HG03575 (cell line): ENCODE data around the gene TENM3.

Source experiments
- ATAC-seq: cut with Tn5 transposase; IDR thresholded peaks from one replicate; pipeline ENCODE4 v1.9.1; 2021; ENCODE audit not compliant: unreplicated experiment, insufficient number of reproducible peaks, low FRiP score; ENCODE audit errors: extremely low read depth

The TENM3 gene

GRCh38 chr4:182273191-182273935, 30.2 kb downstream of the TENM3 start:
- no peak for ATAC-seq

DNA sequence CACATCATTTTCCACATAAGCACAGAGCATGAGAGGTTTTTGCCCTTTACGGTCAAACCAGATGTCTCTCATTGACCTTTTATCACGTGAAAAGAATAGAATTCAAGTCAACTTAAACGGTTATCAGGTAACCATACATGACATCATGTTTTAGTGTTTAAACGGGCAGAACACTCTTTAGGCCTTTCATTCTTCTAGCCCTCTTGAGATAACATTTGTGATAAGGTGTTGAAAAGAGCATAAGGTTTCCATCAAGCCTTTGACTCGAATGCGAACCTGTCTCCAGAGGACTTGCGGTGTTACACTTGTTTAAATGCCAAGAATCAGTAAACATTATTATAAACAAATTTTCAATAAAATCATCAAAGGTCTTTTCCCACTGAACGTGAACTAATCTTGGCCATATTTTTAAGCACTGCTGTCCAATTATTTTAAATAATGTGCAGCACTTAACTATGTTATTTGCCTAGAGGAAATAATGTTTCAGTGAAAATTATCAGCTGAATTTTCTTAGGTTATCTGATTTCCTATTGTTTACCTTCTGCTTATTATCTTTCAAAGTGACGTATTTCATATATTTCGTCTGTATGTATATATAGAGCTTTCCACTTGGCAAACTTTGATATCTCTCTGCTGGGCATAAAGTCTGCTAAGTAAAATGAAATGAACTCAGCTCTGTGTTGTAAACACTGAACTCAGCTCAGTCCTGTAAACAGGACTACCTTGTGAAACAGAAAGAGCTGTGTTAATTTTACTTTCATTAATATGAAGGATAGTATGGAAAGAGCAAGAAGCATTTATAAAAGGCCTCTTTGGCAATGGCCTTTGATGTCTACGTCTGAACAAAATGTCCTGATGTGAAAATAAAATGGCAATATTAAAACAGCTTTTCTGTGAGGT, 33.3 kb downstream of the TENM3 start:
- ATAC-seq: no peak

DNA sequence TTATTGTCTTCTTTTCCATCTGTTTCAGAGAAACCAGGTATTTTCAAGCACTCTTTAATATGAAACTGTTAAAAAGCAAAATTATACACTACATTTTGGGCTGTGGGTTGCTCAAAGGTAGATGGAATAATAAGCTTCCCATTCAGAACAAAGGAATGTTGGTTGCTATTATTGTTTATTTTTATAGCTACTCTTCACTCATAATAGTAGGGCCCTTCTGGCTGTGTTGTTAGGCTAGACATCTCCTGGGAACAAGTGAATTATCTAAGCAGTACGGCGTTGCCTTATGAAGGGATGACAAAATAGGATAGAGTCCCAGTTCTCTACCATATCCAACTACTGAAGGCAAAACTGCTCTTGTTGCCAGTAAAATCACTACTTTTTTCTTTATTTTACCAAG, 34.2 kb downstream of the TENM3 start:
- no peak for ATAC-seq

GRCh38 chr4:182278729-182279128, 35.5 kb downstream of the TENM3 start:
- ATAC-seq: no peak

DNA sequence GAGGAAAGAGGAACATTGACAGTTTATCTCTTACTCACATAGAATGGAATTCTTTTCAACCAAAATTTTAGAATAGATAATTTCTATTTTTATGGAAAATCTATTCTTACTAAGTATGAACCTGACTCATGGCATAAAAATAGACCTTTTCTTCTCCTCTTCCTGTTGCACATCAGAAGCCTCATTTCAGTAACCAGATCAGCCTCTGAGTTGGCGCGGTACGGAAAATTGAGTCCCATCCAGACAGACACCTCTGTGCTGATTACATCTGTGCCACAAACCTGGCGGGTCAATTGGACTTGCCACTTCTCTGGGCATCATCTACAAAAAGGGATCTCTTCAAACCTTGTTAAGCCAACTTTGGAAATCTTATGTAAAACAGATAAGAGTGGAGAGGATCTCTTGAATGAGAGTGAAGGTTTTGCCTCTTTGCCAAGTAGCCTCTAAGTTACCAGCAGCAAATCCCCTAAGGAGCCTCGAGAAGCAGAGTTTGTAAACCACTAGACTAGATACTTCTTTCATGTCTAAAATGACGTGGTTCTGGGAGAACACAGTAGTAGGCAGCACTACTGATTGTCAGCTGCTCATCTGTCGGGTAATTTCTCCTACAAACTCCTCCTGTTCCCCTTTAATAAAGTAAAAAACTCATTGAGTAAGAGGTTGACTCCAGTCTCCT, 37.4 kb downstream of the TENM3 start:
- ATAC-seq: no peak

- no peak for ATAC-seq
Observed at GRCh38 chr4:182286035-182286434, 42.8 kb downstream of the TENM3 start.

DNA sequence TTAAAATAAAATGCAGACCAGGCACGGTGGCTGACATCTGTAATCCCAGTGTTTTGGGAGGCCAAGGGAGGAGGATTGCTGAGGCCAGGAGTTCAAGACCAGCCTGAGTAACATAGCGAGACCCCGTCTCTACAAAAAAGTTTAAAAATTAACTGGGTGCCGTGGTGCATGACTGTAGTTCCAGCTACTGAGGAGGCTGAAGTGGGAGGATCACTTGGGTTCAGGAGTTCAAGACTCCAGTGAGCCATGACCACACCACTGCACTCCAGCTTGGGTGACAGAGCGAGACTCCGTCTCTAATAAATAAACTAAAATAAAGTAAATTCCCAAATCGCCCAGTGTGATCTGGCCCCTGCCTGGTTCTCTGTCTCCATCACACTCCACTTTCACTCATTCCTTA, 43.7 kb downstream of the TENM3 start:
- ATAC-seq: no peak

DNA sequence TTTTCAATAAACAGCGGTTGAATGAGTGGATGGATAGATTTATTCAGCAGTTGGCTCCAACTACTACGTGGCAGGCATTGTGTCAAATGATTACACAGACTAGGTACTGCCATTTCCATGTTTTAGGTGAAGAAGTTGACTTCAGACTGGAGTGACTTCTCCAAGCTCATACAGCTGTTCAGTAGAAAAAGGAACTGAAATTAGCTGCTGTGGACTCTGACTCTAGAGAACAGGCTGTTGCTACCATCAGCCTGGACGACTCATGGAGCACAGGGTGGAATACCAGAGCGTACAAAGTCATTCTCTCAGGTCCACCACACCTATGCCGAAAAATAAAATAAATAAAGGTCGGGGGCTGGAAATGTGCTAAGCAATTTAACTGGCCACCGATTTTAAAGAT, 45.3 kb downstream of the TENM3 start:
- no peak for ATAC-seq

DNA sequence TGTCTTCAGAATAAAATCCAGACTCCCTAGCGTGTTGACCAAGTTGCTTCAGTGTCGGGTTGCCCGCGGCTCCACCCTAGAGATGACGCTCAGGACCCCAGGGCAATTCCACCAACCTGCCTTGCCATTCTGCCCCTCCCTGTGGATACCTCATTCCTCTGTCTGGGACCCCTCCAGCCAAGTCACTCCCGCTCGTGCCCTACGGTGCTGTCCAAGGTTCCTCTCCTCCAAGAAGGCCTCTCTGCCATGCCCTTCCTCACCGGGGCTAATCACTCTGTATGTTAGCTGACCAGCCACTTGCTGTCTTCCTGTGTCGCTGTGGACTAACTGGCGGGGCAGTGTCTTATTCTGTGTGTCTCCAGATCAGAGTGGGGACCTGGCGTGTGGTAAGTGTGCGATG, 46.6 kb downstream of the TENM3 start:
- no peak for ATAC-seq

- no peak for ATAC-seq
Observed at GRCh38 chr4:182291175-182291574, 48.0 kb downstream of the TENM3 start.

GRCh38 chr4:182291597-182292270, 48.5 kb downstream of the TENM3 start:
- no peak for ATAC-seq

DNA sequence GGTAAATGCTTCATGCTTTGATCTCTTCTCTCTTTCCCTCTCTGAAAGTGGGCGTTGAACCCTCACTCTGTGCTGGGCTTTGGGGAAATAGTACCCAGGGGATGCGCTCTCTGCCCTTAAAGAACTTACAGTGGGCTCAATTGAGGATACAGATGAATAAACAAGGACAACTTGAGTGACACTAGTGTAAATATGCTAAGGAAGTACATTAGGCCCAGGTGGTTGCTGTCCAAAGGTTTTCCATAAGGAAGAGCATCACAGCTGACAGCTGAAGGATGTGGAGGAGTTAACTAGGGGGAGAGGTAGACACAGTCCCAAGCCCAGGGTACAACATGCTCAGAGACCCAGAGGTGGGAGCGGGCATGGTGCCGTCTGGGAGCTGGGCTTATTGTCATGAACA, 49.4 kb downstream of the TENM3 start:
- no peak for ATAC-seq

GRCh38 chr4:182293691-182294255, 50.6 kb downstream of the TENM3 start:
- no peak for ATAC-seq

DNA sequence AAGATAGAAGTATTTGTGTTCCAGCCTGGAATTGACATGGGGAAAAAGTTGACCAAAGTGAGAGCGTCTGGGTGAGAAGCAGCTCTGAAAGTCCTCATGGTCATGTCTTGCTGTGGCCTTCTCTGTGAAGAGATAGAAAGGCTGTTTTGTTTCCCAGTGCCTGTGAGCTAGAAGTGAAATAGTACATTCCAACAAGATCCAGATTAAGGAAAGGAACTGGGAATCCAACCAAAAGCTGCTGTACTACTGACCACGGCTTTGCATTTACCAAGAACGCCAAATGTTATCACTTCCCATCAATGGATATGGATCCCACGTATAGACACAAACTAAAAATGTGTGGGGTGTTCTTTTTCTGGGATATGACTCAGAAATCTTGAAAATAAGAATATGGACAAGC, 51.2 kb downstream of the TENM3 start:
- ATAC-seq: no peak

GRCh38 chr4:182297659-182298058, 54.5 kb downstream of the TENM3 start:
- no peak for ATAC-seq

DNA sequence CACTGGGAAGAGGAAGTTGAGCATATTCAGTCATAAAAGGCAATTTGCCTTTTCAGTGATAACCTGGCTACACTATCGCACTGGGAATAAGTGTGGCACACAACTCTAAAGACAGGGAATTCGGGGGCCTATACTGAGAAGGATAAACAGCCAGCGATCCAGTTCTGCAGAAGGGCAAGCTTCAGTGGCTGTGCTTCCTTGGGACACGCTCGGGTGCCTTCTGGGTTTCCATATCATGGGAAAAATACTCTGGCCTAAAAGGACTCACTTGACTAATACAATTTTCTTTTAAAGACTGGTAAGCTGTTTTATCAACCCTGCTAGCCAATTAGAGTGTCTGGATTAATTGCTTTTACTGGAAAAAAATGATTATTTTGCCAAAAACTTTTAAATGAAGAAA, 58.5 kb downstream of the TENM3 start:
- no peak for ATAC-seq

GRCh38 chr4:182303847-182304246, 60.6 kb downstream of the TENM3 start:
- no peak for ATAC-seq

DNA sequence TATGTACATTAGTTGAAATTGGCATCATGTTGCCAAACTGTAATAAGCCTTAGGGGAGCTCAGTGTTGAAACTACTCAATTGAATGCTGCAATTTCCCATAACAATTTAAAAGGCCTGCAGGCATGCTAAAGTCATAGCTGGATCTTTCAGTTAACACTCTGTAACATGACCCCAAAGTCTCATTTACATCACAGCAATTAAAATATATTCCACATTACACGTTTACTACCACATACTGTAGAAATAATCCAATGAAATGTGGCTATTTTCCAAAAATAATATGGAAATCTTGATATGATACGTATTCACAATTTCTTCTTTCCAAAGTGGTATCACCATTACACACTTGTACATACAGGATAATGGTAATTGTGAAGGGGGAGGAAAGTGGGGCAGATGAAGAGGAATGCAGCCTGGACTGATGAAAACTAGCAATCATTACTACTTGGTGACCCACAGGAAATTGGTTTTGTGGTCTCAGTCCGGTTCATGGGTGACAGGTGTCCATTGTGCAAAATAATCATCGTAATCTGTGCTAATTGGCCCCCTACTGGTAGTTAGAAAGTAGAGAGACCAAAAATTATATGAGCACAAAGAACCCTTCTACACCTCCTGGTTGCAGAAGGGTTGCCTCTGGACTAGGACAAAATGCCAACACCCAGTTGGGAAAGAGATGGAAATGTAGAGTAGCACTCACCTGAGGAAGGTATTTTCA, 63.7 kb downstream of the TENM3 start:
- ATAC-seq: no peak
